Measurements from ENCODE around the gene PDE4D. TPM values are rescaled to one million over a fixed set of nuclear protein-coding genes. Genes with fewer than 3 reads are reported as not detected.

The PDE4D gene
- total RNA-seq, 1 experiment from 2014 or later, result 2.1 TPM

GRCh38 chr5:59537961-59538749, 355.4 kb downstream of the PDE4D start:
- no peak overlapping the region for H3K9ac ChIP-seq (ENCODE audit: extremely low read depth, insufficient read length, low read length)

More at GRCh38 chr5:59537961-59538749, 355.4 kb downstream of the PDE4D start:
- Histone ChIP-seq H2AK5ac (ENCODE audit: insufficient read length, low read length) (no peak overlapping the region), H3K9me3 (ENCODE audit: control insufficient read depth, low read depth, low read length) (no peaks in the 10 kb centered on the region), H2AFZ (ENCODE audit: low read length) (no peak overlapping the region), H3K23ac (ENCODE audit: insufficient read length, low read depth, low read length) (no peak overlapping the region), H3K4me2 (ENCODE audit: insufficient read depth, insufficient read length, low read length) (no peak overlapping the region), H2BK120ac (ENCODE audit: low read depth, low read length, poor library complexity, severe bottlenecking) (no peak overlapping the region), H3T11ph (ENCODE audit: low read length) (no peak overlapping the region), H3K79me1 (ENCODE audit: insufficient read depth, low read depth, low read length, poor library complexity, severe bottlenecking) (no peaks in the 10 kb centered on the region), H2BK20ac (ENCODE audit: low read depth, low read length, poor library complexity, severe bottlenecking) (no peak overlapping the region), H3K56ac (ENCODE audit: insufficient read length, low read depth, low read length) (no peak overlapping the region), H4K91ac (ENCODE audit: insufficient read length, low read depth, low read length) (no peak overlapping the region), H4K5ac (ENCODE audit: insufficient read length, low read depth, low read length) (no peak overlapping the region), H3K4me1 (ENCODE audit: insufficient read depth, low read length) (no peaks in the 10 kb centered on the region; the same call in 1 of the 2 replicates), H2BK5ac (ENCODE audit: insufficient read length, low read length) (no peak overlapping the region), H4K8ac (replicated peaks; ENCODE audit: insufficient read length, low read depth, low read length) (no peak overlapping the region), H3K14ac (ENCODE audit: insufficient read depth, low read length) (no peak overlapping the region), H3K18ac (ENCODE audit: insufficient read length, low read depth, low read length) (no peak overlapping the region), H3K27ac (ENCODE audit: insufficient read length, low read depth, low read length) (no peak overlapping the region), H4K20me1 (ENCODE audit: control insufficient read depth, insufficient read depth, insufficient read length) (no peaks in the 10 kb centered on the region), H3K4ac (ENCODE audit: low read depth, low read length) (no peak overlapping the region), H3K27me3 (ENCODE audit: insufficient read depth, low read length) (no peaks in the 10 kb centered on the region), H3K79me2 (ENCODE audit: insufficient read depth, low read length) (no peaks in the 10 kb centered on the region), H3K23me2 (ENCODE audit: insufficient read length, low read depth, low read length, poor library complexity, severe bottlenecking) (no peaks in the 10 kb centered on the region), H2BK12ac (ENCODE audit: insufficient read length, low read depth, low read length) (no peak overlapping the region), H2BK15ac (ENCODE audit: low read depth, low read length) (no peak overlapping the region)
- no peak for TF ChIP-seq CTCF (conservative IDR thresholded peaks at IDR 0.05)
- H3K4me3 Mint-ChIP-seq, result no peak overlapping the region
- peaks cover 7 to 11% of the 10 kb centered on the region in 2 experiments for H3K4me1 Mint-ChIP-seq
- WGBS (ENCODE audit: extremely low coverage, insufficient read length, low lambda C conversion rate), result no CpG with 5 or more reads among the region's 6 CpGs
- H3K36me3 Mint-ChIP-seq (ENCODE audit: insufficient read depth in 1 of 3, low read depth in 3 of 3), result no peaks in the 10 kb centered on the region
- no peak overlapping the region for H3K27ac Mint-ChIP-seq
- H3K9me3 Mint-ChIP-seq, result 0 out of 5 replicates have a peak, but pooled peaks cover 0 to 2% of the 10 kb centered on the region in 2 experiments
- no peaks in the 10 kb centered on the region for H3K27me3 Mint-ChIP-seq (ENCODE audit: low read depth)
- no peak for DNase-seq
